Neutrophil (primary cell): ENCODE results near the gene TACSTD2.
"Not testable (repeated sequence)": the region's sequence is repeated elsewhere in the genome, so short reads cannot be mapped to it uniquely, and the experiment has no call there.

Source experiments
- H3K27ac ChIP-seq: fragments of 200-600 bp; sonication (generic); 2 replicates; pipeline ENCODE4 v1.5.1; 2016; ENCODE audit warnings: mild to moderate bottlenecking, moderate library complexity
- H3K27me3 ChIP-seq: fragments of 200-600 bp; sonication (generic); 2 replicates; pipeline ENCODE4 v1.6.0; 2016; ENCODE audit warnings: mild to moderate bottlenecking
- H3K36me3 ChIP-seq: fragments of 200-600 bp; sonication (generic); 2 replicates; pipeline ENCODE4 v1.5.1; 2017
- H3K4me1 ChIP-seq, 2 experiments: fragments of 200-600 bp in 1 of 2; sonication (generic) in 1 of 2; 1 replicate in 1 of 2; 2 replicates in 1 of 2; pipeline versions ENCODE4 v1.5.1 to v1.6.1; 2013 to 2016; ENCODE audit warnings: low read depth in 1 of 2, low read length in 1 of 2, mild to moderate bottlenecking in 1 of 2, moderate library complexity in 1 of 2; ENCODE audit not compliant: control insufficient read depth in 1 of 2, insufficient read depth in 1 of 2
- H3K4me3 ChIP-seq, 2 experiments: fragments of 200-600 bp in 1 of 2; sonication (generic) in 1 of 2; 1 replicate in 1 of 2; 2 replicates in 1 of 2; pipeline ENCODE4 v1.5.1; 2013 to 2016; ENCODE audit warnings: low read depth in 1 of 2, low read length in 1 of 2, mild to moderate bottlenecking in 1 of 2, moderate library complexity in 1 of 2
- H3K9me3 ChIP-seq: fragments of 200-600 bp; sonication (generic); 2 replicates; pipeline ENCODE4 v1.5.1; 2016
- CTCF ChIP-seq: fragments of 200-600 bp; sonication (generic); IDR thresholded peaks from 2 replicates; pipeline ENCODE4 v1.5.1; 2016; ENCODE audit warnings: antibody characterized with exemption

The TACSTD2 gene

GRCh38 chr1:58566339-58566738, 10.7 kb downstream of the TACSTD2 start:
- peaks cover 14 to 17% of the 10 kb centered on the region in 2 experiments for H3K4me1 ChIP-seq
- no peaks in the 10 kb centered on the region for H3K27me3 ChIP-seq
- no peak for TF ChIP-seq CTCF
- no peaks in the 10 kb centered on the region for H3K9me3 ChIP-seq
- no peak overlapping the region for H3K27ac ChIP-seq
- no peaks in the 10 kb centered on the region for H3K36me3 ChIP-seq
- H3K4me3 ChIP-seq = no peak overlapping the region

- H3K27me3 ChIP-seq, H3K4me3 ChIP-seq, H3K36me3 ChIP-seq, H3K27ac ChIP-seq, H3K9me3 ChIP-seq: not testable (repeated sequence)
- H3K4me1 ChIP-seq = peaks cover 7 to 13% of the 10 kb centered on the region in 2 experiments
Observed at GRCh38 chr1:58563715-58564114, 13.3 kb downstream of the TACSTD2 start.

GRCh38 chr1:58561633-58562032, 15.4 kb downstream of the TACSTD2 start:
- no peak for TF ChIP-seq CTCF
- Histone ChIP-seq H3K36me3 (no peaks in the 10 kb centered on the region), H3K4me3 (no peak overlapping the region), H3K27me3 (no peaks in the 10 kb centered on the region), H3K4me1 (peaks cover 7 to 13% of the 10 kb centered on the region in 2 experiments), H3K9me3 (no peaks in the 10 kb centered on the region), H3K27ac (no peak overlapping the region)

DNA sequence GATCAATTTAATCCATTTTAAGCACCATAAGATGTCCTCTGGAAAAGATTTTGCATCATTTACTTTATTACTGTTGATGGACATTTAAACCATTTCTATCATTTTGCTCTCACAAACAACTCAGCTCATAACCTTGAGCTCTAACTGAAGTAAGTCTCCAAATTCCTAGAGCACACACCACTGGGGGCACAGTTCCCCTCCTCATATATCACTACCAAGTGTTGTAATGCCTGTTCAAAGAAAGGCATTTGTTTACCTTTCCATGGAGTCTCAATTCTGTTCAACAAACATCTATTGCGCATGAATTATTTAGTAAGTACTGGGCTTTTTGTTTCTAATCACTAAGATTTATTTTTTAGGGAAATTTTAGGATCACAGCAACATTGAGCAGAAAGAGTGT, 21.7 kb downstream of the TACSTD2 start:
- Histone ChIP-seq H3K9me3 (no peaks in the 10 kb centered on the region), H3K4me1 (no peaks in the 10 kb centered on the region), H3K4me3 (no peak overlapping the region), H3K27ac (no peak overlapping the region), H3K36me3 (no peaks in the 10 kb centered on the region), H3K27me3 (no peaks in the 10 kb centered on the region)
- TF ChIP-seq CTCF = no peak

GRCh38 chr1:58551186-58552140, 25.6 kb downstream of the TACSTD2 start:
- Histone ChIP-seq H3K36me3 (no peaks in the 10 kb centered on the region), H3K4me3 (no peak overlapping the region), H3K27ac (no peak overlapping the region), H3K9me3 (no peaks in the 10 kb centered on the region), H3K27me3 (no peaks in the 10 kb centered on the region), H3K4me1 (peaks cover 15 to 18% of the 10 kb centered on the region in 2 experiments)
- no peak for TF ChIP-seq CTCF

DNA sequence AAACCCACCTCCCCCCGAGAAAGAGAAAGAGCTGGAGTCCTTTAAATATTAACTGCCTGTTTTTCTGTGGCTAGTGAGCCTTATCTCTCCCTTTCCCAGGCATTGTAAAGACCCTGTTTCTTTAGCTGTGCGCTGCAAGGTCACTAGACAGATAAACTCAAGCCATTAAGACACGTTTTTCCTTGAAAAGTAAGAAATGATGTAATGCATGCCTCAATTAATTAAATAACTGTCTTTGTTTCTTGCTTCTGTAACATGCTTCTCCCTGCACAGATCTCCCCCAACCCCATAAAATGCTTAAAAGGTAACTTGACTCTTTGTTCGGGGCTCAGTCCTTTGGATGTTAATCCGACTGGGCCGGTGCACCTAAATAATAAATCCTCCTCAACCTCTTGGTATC, 27.8 kb downstream of the TACSTD2 start:
- H3K4me1 ChIP-seq = peaks cover 25 to 30% of the 10 kb centered on the region in 2 experiments
- H3K36me3 ChIP-seq, H3K9me3 ChIP-seq, H3K27me3 ChIP-seq, H3K27ac ChIP-seq, H3K4me3 ChIP-seq: not testable (repeated sequence)
